ENCODE data around the gene SLC25A26. TPM values are rescaled to one million over a fixed set of nuclear protein-coding genes. Genes with fewer than 3 reads are reported as not detected.

SLC25A26 gene
- total RNA-seq, 1 experiment from 2014 or later, result 23.8 TPM

DNA sequence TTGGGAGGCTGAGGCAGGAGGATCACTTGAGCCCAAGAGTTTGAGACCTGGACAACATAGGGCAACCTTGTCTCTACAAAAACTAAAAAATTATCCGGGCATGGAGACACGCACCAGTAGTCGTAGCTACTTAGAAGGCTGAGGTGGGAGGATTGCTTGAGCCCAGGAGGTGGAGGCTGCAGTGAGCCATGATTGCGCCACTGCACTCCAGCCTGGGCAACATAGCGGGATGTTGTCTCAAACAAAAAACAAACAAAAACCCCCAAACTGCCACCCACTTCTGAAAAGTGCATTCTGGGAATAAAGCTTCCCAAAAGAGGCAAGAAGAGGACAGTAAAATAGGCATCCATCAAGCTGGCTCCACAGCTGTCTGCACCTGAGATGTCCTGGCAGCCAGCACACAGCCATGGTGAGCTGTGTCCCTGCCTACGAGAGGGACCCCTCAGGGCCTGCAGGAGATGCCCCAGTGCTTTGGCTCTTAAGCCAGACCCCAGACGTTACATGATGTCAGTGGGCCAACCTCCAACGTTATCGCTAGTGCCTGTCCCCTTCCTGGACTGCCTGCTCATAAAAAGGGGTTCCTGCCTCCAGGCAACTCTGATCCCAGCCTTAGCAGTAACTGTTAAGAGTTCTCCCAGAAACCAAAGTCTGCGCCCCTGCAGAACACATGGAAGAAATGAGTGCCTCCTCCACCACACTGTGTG lies 178.9 kb downstream of the SLC25A26 start:
- Histone ChIP-seq H3K4me1 (ENCODE audit: control insufficient read depth in 1 of 2, insufficient read depth in 2 of 2, low read length in 2 of 2) (no peaks in the 10 kb centered on the region), H3K9ac (ENCODE audit: low read length) (no peak overlapping the region), H3K4me2 (ENCODE audit: low read length) (no peak overlapping the region), H3K9me3 (ENCODE audit: control insufficient read depth in 1 of 2, insufficient read depth in 1 of 2, low read depth in 1 of 2, low read length in 2 of 2) (no peaks in the 10 kb centered on the region), H4K20me1 (ENCODE audit: insufficient read depth) (no peaks in the 10 kb centered on the region), H3K27ac (ENCODE audit: low read depth, low read length) (no peak overlapping the region), H3K79me2 (ENCODE audit: insufficient read depth, low read length) (no peaks in the 10 kb centered on the region), H2AFZ (ENCODE audit: low read depth, low read length, poor library complexity, severe bottlenecking) (no peak overlapping the region), H3K9me2 (ENCODE audit: insufficient read depth) (no peaks in the 10 kb centered on the region), H3K4me3 (replicated peaks in 1 of 2; ENCODE audit: low read depth in 1 of 2, low read length in 2 of 2) (no peak overlapping the region), H3K36me3 (ENCODE audit: control insufficient read depth in 1 of 2, insufficient read depth in 2 of 2, low read length in 2 of 2) (no peaks in the 10 kb centered on the region), H3K27me3 (ENCODE audit: insufficient read depth, low read length) (no peaks in the 10 kb centered on the region)
- ATAC-seq, result no peak
- TF ChIP-seq, protein P1, sequence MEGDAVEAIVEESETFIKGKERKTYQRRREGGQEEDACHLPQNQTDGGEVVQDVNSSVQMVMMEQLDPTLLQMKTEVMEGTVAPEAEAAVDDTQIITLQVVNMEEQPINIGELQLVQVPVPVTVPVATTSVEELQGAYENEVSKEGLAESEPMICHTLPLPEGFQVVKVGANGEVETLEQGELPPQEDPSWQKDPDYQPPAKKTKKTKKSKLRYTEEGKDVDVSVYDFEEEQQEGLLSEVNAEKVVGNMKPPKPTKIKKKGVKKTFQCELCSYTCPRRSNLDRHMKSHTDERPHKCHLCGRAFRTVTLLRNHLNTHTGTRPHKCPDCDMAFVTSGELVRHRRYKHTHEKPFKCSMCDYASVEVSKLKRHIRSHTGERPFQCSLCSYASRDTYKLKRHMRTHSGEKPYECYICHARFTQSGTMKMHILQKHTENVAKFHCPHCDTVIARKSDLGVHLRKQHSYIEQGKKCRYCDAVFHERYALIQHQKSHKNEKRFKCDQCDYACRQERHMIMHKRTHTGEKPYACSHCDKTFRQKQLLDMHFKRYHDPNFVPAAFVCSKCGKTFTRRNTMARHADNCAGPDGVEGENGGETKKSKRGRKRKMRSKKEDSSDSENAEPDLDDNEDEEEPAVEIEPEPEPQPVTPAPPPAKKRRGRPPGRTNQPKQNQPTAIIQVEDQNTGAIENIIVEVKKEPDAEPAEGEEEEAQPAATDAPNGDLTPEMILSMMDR (IDR thresholded peaks at IDR 0.05 in 2 of 3, conservative IDR thresholded peaks at IDR 0.05 in 1 of 3; ENCODE audit: borderline replicate concordance in 1 of 3, insufficient read depth in 1 of 3, low read depth in 2 of 3, low read length in 2 of 3), result no peak
- TF ChIP-seq EZH2 (IDR thresholded peaks at IDR 0.05) (no peak), SIN3A (IDR thresholded peaks at IDR 0.05; ENCODE audit: low read depth) (no peak), CEBPB (IDR thresholded peaks at IDR 0.05; ENCODE audit: low read depth) (no peak), YY1 (IDR thresholded peaks at IDR 0.05; ENCODE audit: extremely low read depth, insufficient replicate concordance, low read depth, low read length) (no peak), SRF (IDR thresholded peaks at IDR 0.05; ENCODE audit: low read depth) (no peak), ZFX (IDR thresholded peaks at IDR 0.05) (no peak), EZH2phosphoT487 (IDR thresholded peaks at IDR 0.05; ENCODE audit: borderline replicate concordance) (no peak), SP1 (IDR thresholded peaks at IDR 0.05; ENCODE audit: low read depth) (no peak), CBX3 (IDR thresholded peaks at IDR 0.05; ENCODE audit: low read depth) (no peak), POLR2A (IDR thresholded peaks at IDR 0.05; ENCODE audit: borderline replicate concordance, extremely low read depth, insufficient read depth, insufficient read length) (no peak), POLR2AphosphoS5 (IDR thresholded peaks at IDR 0.05; ENCODE audit: low read depth, low read length) (no peak), JUND (IDR thresholded peaks at IDR 0.05) (no peak)
- TF ChIP-seq, protein P2, sequence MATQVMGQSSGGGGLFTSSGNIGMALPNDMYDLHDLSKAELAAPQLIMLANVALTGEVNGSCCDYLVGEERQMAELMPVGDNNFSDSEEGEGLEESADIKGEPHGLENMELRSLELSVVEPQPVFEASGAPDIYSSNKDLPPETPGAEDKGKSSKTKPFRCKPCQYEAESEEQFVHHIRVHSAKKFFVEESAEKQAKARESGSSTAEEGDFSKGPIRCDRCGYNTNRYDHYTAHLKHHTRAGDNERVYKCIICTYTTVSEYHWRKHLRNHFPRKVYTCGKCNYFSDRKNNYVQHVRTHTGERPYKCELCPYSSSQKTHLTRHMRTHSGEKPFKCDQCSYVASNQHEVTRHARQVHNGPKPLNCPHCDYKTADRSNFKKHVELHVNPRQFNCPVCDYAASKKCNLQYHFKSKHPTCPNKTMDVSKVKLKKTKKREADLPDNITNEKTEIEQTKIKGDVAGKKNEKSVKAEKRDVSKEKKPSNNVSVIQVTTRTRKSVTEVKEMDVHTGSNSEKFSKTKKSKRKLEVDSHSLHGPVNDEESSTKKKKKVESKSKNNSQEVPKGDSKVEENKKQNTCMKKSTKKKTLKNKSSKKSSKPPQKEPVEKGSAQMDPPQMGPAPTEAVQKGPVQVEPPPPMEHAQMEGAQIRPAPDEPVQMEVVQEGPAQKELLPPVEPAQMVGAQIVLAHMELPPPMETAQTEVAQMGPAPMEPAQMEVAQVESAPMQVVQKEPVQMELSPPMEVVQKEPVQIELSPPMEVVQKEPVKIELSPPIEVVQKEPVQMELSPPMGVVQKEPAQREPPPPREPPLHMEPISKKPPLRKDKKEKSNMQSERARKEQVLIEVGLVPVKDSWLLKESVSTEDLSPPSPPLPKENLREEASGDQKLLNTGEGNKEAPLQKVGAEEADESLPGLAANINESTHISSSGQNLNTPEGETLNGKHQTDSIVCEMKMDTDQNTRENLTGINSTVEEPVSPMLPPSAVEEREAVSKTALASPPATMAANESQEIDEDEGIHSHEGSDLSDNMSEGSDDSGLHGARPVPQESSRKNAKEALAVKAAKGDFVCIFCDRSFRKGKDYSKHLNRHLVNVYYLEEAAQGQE (IDR thresholded peaks at IDR 0.05; ENCODE audit: low read depth), result no peak
- TF ChIP-seq, protein P3, sequence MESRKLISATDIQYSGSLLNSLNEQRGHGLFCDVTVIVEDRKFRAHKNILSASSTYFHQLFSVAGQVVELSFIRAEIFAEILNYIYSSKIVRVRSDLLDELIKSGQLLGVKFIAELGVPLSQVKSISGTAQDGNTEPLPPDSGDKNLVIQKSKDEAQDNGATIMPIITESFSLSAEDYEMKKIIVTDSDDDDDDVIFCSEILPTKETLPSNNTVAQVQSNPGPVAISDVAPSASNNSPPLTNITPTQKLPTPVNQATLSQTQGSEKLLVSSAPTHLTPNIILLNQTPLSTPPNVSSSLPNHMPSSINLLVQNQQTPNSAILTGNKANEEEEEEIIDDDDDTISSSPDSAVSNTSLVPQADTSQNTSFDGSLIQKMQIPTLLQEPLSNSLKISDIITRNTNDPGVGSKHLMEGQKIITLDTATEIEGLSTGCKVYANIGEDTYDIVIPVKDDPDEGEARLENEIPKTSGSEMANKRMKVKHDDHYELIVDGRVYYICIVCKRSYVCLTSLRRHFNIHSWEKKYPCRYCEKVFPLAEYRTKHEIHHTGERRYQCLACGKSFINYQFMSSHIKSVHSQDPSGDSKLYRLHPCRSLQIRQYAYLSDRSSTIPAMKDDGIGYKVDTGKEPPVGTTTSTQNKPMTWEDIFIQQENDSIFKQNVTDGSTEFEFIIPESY (IDR thresholded peaks at IDR 0.05; ENCODE audit: extremely low read depth, insufficient replicate concordance, low read length), result no peak
- TF ChIP-seq, protein P4, sequence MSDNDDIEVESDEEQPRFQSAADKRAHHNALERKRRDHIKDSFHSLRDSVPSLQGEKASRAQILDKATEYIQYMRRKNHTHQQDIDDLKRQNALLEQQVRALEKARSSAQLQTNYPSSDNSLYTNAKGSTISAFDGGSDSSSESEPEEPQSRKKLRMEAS (IDR thresholded peaks at IDR 0.05), result no peak
- TF ChIP-seq, protein P5, sequence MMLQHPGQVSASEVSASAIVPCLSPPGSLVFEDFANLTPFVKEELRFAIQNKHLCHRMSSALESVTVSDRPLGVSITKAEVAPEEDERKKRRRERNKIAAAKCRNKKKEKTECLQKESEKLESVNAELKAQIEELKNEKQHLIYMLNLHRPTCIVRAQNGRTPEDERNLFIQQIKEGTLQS (IDR thresholded peaks at IDR 0.05), result no peak
- no TSS peak for BruUV-seq (replicated peaks)
- POLR2A ChIA-PET, result no interaction called here
- RAD21 ChIA-PET (ENCODE audit: low non-redundant PET in 1 of 2, low total read pairs in 2 of 2, uncharacterized antibody in 2 of 2, unreplicated experiment in 2 of 2), result no interaction called here
- CTCF ChIA-PET, result no interaction called here
- intact Hi-C loops (cut with micrococcal nuclease), result no loop called here
- no peak for DNase-seq (ENCODE audit: low read depth, low spot score)

All from HCT116 (cell line).